ENCODE data around the gene FOXI2. TPM values are rescaled to one million over a fixed set of nuclear protein-coding genes. Genes with fewer than 3 reads are reported as not detected.
A peak's percentile ranks its signal among the peaks of the same experiment; 100 is the strongest.

Gene FOXI2
- total and polyA plus RNA-seq, 8 donors, result not detected

DNA sequence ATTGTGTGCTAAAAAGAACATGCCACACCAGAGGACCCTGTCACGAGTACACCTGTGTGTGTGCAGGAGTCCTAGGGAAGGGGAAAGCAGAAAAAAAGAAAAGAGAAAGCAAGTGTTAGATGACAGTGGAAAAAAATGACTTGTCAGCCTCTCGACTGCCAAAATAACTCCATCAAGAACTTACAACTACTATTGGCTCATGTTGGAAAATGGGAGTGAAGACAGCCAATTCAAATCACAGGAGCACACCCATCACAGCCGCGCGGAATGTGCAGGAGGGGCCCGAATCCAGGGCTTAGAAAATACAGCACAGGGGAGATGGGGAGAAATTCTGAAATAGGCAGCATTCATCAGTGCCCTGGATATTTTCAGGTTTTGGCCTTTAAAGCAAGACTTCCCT, 38.1 kb upstream of the FOXI2 start:
- H3K4me1 ChIP-seq, result no peaks in the 10 kb centered on the region
- intact Hi-C loops (cut with DNase I), result no loop called here
- no peaks in the 10 kb centered on the region for H3K36me3 ChIP-seq
- H3K27ac ChIP-seq, result no peak overlapping the region
- no peaks in the 10 kb centered on the region for H3K9me3 ChIP-seq
- no peak overlapping the region for H3K4me3 ChIP-seq
- no peak for DNase-seq
- H3K27me3 ChIP-seq, result peaks cover 0 to 7% of the 10 kb centered on the region in 2 donors
- ATAC-seq, result no peak
- TF ChIP-seq CTCF (IDR thresholded peaks at IDR 0.05), result no peak

DNA sequence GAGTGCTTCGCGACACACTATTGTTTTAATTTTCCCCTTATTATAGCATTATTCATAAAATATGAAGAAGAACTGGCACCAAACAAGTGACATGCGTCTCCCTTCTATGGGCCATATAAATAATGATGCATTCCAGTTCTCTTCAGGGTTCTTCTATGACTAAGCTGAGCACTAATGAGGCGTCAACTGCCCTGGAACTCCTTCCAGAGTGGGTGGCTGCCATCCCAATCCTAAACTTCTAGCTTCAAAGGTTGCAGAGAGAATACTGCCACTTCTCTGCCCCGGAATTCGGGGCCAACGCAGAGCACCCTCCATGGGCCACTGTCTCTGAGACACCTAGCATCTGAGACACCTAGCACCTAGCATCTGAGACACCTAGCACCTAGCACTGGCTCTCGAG, 37.7 kb upstream of the FOXI2 start:
- no peaks in the 10 kb centered on the region for H3K4me1 ChIP-seq
- no peak for TF ChIP-seq CTCF (IDR thresholded peaks at IDR 0.05)
- no peak for DNase-seq
- intact Hi-C loops (cut with DNase I), result no loop called here
- H3K27ac ChIP-seq, result no peak overlapping the region
- no peaks in the 10 kb centered on the region for H3K9me3 ChIP-seq
- peaks cover 0 to 7% of the 10 kb centered on the region in 2 donors for H3K27me3 ChIP-seq
- no peak for ATAC-seq
- no peaks in the 10 kb centered on the region for H3K36me3 ChIP-seq
- H3K4me3 ChIP-seq, result no peak overlapping the region

DNA sequence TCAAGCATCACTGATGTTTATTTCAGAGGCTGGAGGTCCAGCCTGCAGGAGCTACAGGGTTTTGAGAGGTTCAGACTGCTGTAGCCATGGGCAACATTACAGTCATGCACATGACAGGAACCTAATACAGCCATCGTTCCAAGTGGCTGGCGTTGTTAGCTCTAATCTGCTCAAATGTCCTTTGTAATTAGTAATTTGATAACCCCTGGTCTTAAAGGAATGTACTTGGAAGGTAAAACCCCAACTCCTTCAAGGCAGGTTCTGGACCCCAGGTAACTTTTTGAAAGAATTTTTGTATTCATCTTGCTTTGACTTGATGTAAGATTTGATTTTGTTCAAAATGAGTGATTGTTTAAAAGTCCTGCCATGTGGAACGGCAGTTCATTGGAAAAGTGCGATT, 34.7 kb upstream of the FOXI2 start:
- Histone ChIP-seq H3K36me3 (no peaks in the 10 kb centered on the region), H3K4me3 (no peak overlapping the region), H3K27me3 (peaks cover 0 to 7% of the 10 kb centered on the region in 2 donors), H3K9me3 (no peaks in the 10 kb centered on the region), H3K27ac (no peak overlapping the region), H3K4me1 (no peaks in the 10 kb centered on the region)
- no peak for TF ChIP-seq CTCF (IDR thresholded peaks at IDR 0.05)
- no peak for ATAC-seq
- DNase-seq, result no peak
- intact Hi-C loops (cut with DNase I), result no loop called here

DNA sequence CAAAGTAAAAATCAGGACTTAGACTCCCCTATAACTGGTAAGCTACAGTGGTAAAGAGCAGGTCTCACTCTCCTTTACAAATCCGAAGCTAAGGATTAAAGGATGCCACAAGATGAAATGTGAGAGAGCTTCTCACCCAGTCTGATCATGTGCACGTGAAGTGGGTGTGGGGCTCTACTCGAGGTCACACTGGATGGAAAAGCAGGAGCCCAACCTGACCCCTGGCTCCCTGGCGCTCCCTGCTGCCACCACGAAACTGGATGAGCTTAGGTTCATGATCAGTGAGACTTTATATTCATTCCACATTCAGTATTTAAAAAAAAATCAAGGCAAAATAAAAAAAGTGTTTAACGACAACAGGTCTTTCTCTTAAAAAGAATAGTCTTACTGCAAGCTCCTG, 21.7 kb upstream of the FOXI2 start:
- H3K4me1 ChIP-seq, result no peaks in the 10 kb centered on the region
- no peaks in the 10 kb centered on the region for H3K27me3 ChIP-seq
- H3K4me3 ChIP-seq, result no peak overlapping the region
- intact Hi-C loops (cut with DNase I), result loop anchor here in 1 of 2 donors (10.0 kb wide), 1 partner anchor 140 kb away; no protein-coding TSS in a partner anchor
- ATAC-seq (no peak), DNase-seq (no peak)
- H3K9me3 ChIP-seq, result no peaks in the 10 kb centered on the region
- H3K36me3 ChIP-seq, result no peaks in the 10 kb centered on the region
- no peak for TF ChIP-seq CTCF (IDR thresholded peaks at IDR 0.05)
- H3K27ac ChIP-seq, result no peak overlapping the region

GRCh38 chr10:127715782-127716378, 21.1 kb upstream of the FOXI2 start:
- no peak overlapping the region for H3K27ac ChIP-seq
- H3K9me3 ChIP-seq, result no peaks in the 10 kb centered on the region
- peak in 1 of 2 donors; percentile 41 for TF ChIP-seq CTCF (IDR thresholded peaks at IDR 0.05)
- DNase-seq (peak in 1 of 4 donors; percentile 21), ATAC-seq (peak; percentile 39)
- no peaks in the 10 kb centered on the region for H3K36me3 ChIP-seq
- intact Hi-C loops (cut with DNase I), result loop anchor here in 1 of 2 donors (10.0 kb wide), 1 partner anchor 139 kb away; no protein-coding TSS in a partner anchor
- no peaks in the 10 kb centered on the region for H3K27me3 ChIP-seq
- H3K4me1 ChIP-seq, result no peaks in the 10 kb centered on the region
- H3K4me3 ChIP-seq, result no peak overlapping the region
